ENCODE measurements around the gene LMBRD1.

Gene LMBRD1

GRCh38 chr6:69624944-69625343 is 171.9 kb downstream of the LMBRD1 start:
- TF ChIP-seq TCF12 (IDR thresholded peaks at IDR 0.05; ENCODE audit: low read depth): no peak
- TF ChIP-seq CEBPB (IDR thresholded peaks at IDR 0.05): peak; percentile 88

All from Ishikawa (cell line).